ENCODE measurements around the gene GRID2. TPM values are rescaled to one million over a fixed set of nuclear protein-coding genes. Genes with fewer than 3 reads are reported as not detected.

GRID2 gene
- total and polyA plus RNA-seq, 12 donors: 0.55 to 4.0 (median 2.0) TPM

DNA sequence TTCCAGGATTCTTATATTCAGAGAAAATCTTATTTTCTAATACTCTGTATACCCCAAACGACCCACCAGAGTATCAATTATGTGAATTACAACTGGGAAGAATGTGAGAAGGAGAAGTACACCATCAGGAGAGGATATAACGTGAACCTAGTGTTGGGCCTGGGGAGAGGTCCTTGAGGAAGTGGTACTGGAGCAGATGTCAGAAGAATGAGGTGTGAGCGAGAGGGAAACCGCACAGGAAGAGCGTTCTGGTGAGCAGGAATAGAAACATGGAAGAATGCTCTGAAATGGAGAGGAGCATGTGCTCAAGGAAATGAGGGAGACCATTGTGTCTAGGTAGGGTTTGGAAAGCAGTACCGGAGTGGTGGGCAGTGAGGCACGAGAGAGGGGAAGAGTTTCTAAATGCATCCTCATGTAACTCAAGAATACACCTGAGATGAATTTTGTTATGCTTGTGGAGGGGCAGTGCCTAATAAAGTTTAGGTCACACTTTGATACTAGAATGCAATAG, 151.6 kb downstream of the GRID2 start:
- TF ChIP-seq, protein P1, sequence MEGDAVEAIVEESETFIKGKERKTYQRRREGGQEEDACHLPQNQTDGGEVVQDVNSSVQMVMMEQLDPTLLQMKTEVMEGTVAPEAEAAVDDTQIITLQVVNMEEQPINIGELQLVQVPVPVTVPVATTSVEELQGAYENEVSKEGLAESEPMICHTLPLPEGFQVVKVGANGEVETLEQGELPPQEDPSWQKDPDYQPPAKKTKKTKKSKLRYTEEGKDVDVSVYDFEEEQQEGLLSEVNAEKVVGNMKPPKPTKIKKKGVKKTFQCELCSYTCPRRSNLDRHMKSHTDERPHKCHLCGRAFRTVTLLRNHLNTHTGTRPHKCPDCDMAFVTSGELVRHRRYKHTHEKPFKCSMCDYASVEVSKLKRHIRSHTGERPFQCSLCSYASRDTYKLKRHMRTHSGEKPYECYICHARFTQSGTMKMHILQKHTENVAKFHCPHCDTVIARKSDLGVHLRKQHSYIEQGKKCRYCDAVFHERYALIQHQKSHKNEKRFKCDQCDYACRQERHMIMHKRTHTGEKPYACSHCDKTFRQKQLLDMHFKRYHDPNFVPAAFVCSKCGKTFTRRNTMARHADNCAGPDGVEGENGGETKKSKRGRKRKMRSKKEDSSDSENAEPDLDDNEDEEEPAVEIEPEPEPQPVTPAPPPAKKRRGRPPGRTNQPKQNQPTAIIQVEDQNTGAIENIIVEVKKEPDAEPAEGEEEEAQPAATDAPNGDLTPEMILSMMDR (IDR thresholded peaks at IDR 0.05): no peak
- TF ChIP-seq POLR2A (IDR thresholded peaks at IDR 0.05): no peak
- intact Hi-C loops (cut with DNase I): no loop called here
- 71 to 79% (median 73%) methylated on average over 7 of the region's 7 CpGs for WGBS, 4 donors
- no peak overlapping the region for H3K27ac ChIP-seq
- no peaks in the 10 kb centered on the region for H3K9me3 ChIP-seq (replicated peaks in 1 of 3)
- no peaks in the 10 kb centered on the region for H3K27me3 ChIP-seq
- no peak overlapping the region for H3K4me3 ChIP-seq
- H3K36me3 ChIP-seq (replicated peaks in 1 of 2): no peaks in the 10 kb centered on the region
- H3K4me1 ChIP-seq (replicated peaks in 1 of 2): no peaks in the 10 kb centered on the region
- DNase-seq: no peak

DNA sequence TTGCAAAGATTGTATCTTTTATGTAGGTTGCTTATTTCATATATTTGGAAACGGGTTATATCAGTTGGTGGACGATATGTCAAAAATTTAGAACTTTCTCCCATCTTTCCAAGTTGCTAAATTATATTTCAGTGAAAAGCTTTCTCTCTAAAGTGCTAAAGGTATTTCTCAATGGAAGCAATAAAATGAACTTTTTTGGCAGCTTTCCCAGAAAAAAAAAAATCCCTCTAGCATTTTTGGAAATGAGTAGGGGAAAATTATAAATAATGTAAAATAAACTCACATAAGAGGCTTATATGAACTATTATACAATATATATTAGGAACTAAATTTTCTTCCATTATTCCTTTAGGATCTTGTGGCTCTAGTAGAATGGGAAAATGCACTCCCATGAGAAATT, 152.2 kb downstream of the GRID2 start:
- no peak for TF ChIP-seq POLR2A (IDR thresholded peaks at IDR 0.05)
- TF ChIP-seq, protein P1 (IDR thresholded peaks at IDR 0.05): no peak
- H3K27ac ChIP-seq: no peak overlapping the region
- no peak for DNase-seq
- H3K4me3 ChIP-seq: no peak overlapping the region
- intact Hi-C loops (cut with DNase I): no loop called here
- H3K9me3 ChIP-seq (replicated peaks in 1 of 3): no peaks in the 10 kb centered on the region
- H3K36me3 ChIP-seq (replicated peaks in 1 of 2): no peaks in the 10 kb centered on the region
- WGBS, 4 donors: 54 to 62% (median 58%) methylated on average over 2 of the region's 2 CpGs
- H3K4me1 ChIP-seq (replicated peaks in 1 of 2): no peaks in the 10 kb centered on the region
- no peaks in the 10 kb centered on the region for H3K27me3 ChIP-seq

DNA sequence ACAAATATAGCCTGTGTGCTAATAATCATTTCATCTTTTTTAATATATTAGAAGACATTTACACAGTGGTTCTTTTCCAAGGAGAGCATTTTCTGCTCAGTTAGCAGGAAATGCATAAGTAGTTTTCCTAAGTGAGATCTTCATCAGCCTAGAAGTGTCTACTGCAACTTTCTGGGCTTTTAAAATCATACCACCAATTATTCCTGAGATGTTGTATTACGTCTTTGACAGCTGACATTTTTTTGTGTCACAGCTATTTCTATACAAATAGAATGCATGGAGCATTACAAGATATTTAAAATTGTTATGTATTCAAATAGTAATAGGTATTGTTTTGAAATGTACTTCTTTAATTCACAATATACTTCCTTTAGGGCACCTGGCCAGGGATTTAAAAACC, 158.0 kb downstream of the GRID2 start:
- H3K36me3 ChIP-seq (replicated peaks in 1 of 2): no peaks in the 10 kb centered on the region

DNA sequence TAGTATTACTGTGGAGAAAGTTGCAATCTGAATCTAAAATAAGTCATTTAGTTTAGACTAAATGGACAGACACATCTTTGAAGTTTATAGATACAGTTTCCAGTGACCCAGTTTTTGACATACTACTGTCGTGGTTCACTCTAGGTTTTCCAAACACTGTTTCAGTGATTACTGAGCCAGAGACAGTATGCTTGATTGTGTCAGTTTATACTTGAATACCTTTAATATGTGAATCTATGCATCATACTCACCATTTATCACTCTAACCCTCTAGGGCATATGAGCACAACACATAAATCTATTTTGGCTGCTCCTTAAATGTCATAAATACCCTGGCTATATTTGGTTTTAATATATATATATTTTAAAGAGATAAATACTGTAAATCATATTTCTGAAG, 173.5 kb downstream of the GRID2 start:
- TF ChIP-seq POLR2A (IDR thresholded peaks at IDR 0.05): no peak
- TF ChIP-seq, protein P1 (IDR thresholded peaks at IDR 0.05): no peak
- no peaks in the 10 kb centered on the region for H3K9me3 ChIP-seq (replicated peaks in 1 of 3)
- intact Hi-C loops (cut with DNase I): no loop called here
- no peak overlapping the region for H3K4me3 ChIP-seq
- WGBS, 4 donors: 37 to 70% (median 44%) methylated on average over 1 of the region's 1 CpG
- H3K4me1 ChIP-seq (replicated peaks in 1 of 2): no peaks in the 10 kb centered on the region
- no peaks in the 10 kb centered on the region for H3K27me3 ChIP-seq
- no peaks in the 10 kb centered on the region for H3K36me3 ChIP-seq (replicated peaks in 1 of 2)
- no peak for DNase-seq
- H3K27ac ChIP-seq: no peak overlapping the region

More for the DNA sequence above, 158.0 kb downstream of the GRID2 start:
- intact Hi-C loops (cut with DNase I): no loop called here
- Histone ChIP-seq H3K4me3 (no peak overlapping the region), H3K27me3 (no peaks in the 10 kb centered on the region), H3K9me3 (replicated peaks in 1 of 3) (no peaks in the 10 kb centered on the region), H3K4me1 (replicated peaks in 1 of 2) (no peaks in the 10 kb centered on the region), H3K27ac (no peak overlapping the region)
- WGBS, 4 donors: 57 to 66% (median 61%) methylated on average over 1 of the region's 1 CpG
- TF ChIP-seq, protein P1 (IDR thresholded peaks at IDR 0.05): no peak
- no peak for TF ChIP-seq POLR2A (IDR thresholded peaks at IDR 0.05)
- DNase-seq: no peak
